Stomach (tissue), 4 donors: Measurements from ENCODE around the gene ARHGAP15.

ENCODE experiments used
- CTCF ChIP-seq, 7 experiments: fragments of 450-650 bp in 4 of 7; fragments of 200-600 bp in 3 of 7; sonication (generic) in 3 of 7; IDR thresholded peaks; one replicate each; pipeline ENCODE4 v1.5.1; 2016 to 2019; ENCODE audit warnings: antibody characterized with exemption in 7 of 7, control low read depth in 2 of 7, mild to moderate bottlenecking in 1 of 7
- EP300 ChIP-seq: sonication (generic); formaldehyde crosslinking; IDR thresholded peaks from one replicate; pipeline ENCODE4 v1.6.1; 2017; ENCODE audit warnings: antibody characterized with exemption
- POLR2A ChIP-seq, 4 donors: fragments of 450-650 bp; IDR thresholded peaks; one replicate each; pipeline ENCODE4 v1.6.1; 2016; ENCODE audit warnings: antibody characterized with exemption in 4 of 4, control low read depth in 2 of 4, mild to moderate bottlenecking in 1 of 4, moderate library complexity in 1 of 4
- POLR2AphosphoS5 ChIP-seq, 3 donors: sonication (generic); formaldehyde crosslinking; IDR thresholded peaks; one replicate each; pipeline ENCODE4 v1.6.1; 2016; ENCODE audit warnings: antibody characterized with exemption in 3 of 3

DNA sequence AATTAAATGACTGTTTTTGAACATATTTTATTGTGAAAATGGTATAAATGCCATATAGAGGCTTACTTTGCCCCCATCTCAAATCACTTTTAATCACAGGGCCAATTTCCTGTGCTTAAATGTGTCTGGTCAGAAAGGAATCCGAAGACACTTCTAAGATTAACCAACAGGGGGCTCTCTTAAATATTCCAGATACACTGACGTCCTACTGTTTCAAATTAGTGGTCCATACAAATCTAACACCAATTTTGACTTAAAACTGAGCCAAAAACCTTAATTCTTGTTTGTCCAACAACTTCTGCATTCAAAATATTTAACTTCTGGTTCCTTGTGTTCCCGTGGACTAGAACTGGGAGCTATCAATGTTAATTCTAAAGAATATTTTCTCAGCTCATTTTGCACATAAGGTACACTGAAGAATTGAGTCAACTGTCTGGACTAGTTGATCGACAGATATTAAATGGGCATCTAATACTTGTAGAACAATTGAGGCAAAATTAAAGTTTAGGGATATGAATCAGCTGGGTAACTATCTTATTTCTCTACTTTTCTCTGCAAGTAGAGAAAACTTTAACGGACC lies 557.5 kb downstream of the ARHGAP15 start:
- TF ChIP-seq POLR2AphosphoS5 (IDR thresholded peaks at IDR 0.05), result no peak
- TF ChIP-seq CTCF (IDR thresholded peaks at IDR 0.05), result peak in 5 of 7 experiments; percentile 18 to 57 (median 30)
- no peak for TF ChIP-seq EP300
- no peak for TF ChIP-seq POLR2A (IDR thresholded peaks at IDR 0.05)
